Measurements from ENCODE around the gene SYT7.
A peak's percentile ranks its signal among the peaks of the same experiment; 100 is the strongest.

The SYT7 gene

GRCh38 chr11:61532134-61533038, 48.5 kb downstream of the SYT7 start:
- Histone ChIP-seq H3K27me3 (ENCODE audit: insufficient read depth, low read length, poor library complexity) (peaks cover 3% of the 10 kb centered on the region), H3K27ac (ENCODE audit: low read length) (no peak overlapping the region), H3K9ac (ENCODE audit: low read depth, low read length) (no peak overlapping the region), H3K79me2 (ENCODE audit: insufficient read depth, low read length) (no peaks in the 10 kb centered on the region), H2AFZ (ENCODE audit: low read depth, low read length) (no peak overlapping the region), H3K4me3 (ENCODE audit: low read depth in 1 of 2, low read length in 2 of 2) (no peak overlapping the region), H3K4me1 (ENCODE audit: insufficient read depth, low read length) (no peaks in the 10 kb centered on the region), H3K9me3 (ENCODE audit: insufficient read depth, low read length, severe bottlenecking) (no peaks in the 10 kb centered on the region), H3K36me3 (ENCODE audit: insufficient read depth, low read length) (no peaks in the 10 kb centered on the region), H4K20me1 (ENCODE audit: insufficient read depth, low read length) (peaks cover 20% of the 10 kb centered on the region), H3K4me2 (ENCODE audit: insufficient read depth, low read length) (no peak overlapping the region)
- DNase-seq (peak; percentile 51), ATAC-seq (ENCODE audit: insufficient read depth, low read depth) (peak; percentile 76)
- TF ChIP-seq EZH2 (IDR thresholded peaks at IDR 0.05; ENCODE audit: borderline replicate concordance, low read depth, low read length, severe bottlenecking) (no peak), CTCF (IDR thresholded peaks at IDR 0.05; ENCODE audit: borderline replicate concordance, extremely low read depth, low read length, poor library complexity, severe bottlenecking) (peak; percentile 87)

- Histone ChIP-seq H3K27ac (ENCODE audit: low read length) (no peak overlapping the region), H2AFZ (ENCODE audit: low read depth, low read length) (no peak overlapping the region), H3K36me3 (ENCODE audit: insufficient read depth, low read length) (no peaks in the 10 kb centered on the region), H3K4me1 (ENCODE audit: insufficient read depth, low read length) (no peaks in the 10 kb centered on the region), H3K4me3 (ENCODE audit: low read depth in 1 of 2, low read length in 2 of 2) (no peak overlapping the region), H3K27me3 (ENCODE audit: insufficient read depth, low read length, poor library complexity) (peaks cover 3% of the 10 kb centered on the region), H4K20me1 (ENCODE audit: insufficient read depth, low read length) (peaks cover 22% of the 10 kb centered on the region), H3K9ac (ENCODE audit: low read depth, low read length) (no peak overlapping the region), H3K4me2 (ENCODE audit: insufficient read depth, low read length) (no peak overlapping the region), H3K79me2 (ENCODE audit: insufficient read depth, low read length) (no peaks in the 10 kb centered on the region), H3K9me3 (ENCODE audit: insufficient read depth, low read length, severe bottlenecking) (no peaks in the 10 kb centered on the region)
- ATAC-seq (ENCODE audit: insufficient read depth, low read depth): no peak
- DNase-seq: no peak
- no peak for TF ChIP-seq EZH2 (IDR thresholded peaks at IDR 0.05; ENCODE audit: borderline replicate concordance, low read depth, low read length, severe bottlenecking)
Measured at GRCh38 chr11:61531044-61531443, 49.8 kb downstream of the SYT7 start.

- Histone ChIP-seq H3K4me2 (ENCODE audit: insufficient read depth, low read length) (no peak overlapping the region), H3K4me3 (ENCODE audit: low read depth in 1 of 2, low read length in 2 of 2) (no peak overlapping the region), H3K36me3 (ENCODE audit: insufficient read depth, low read length) (no peaks in the 10 kb centered on the region), H3K9ac (ENCODE audit: low read depth, low read length) (no peak overlapping the region), H3K27ac (ENCODE audit: low read length) (no peak overlapping the region), H3K27me3 (ENCODE audit: insufficient read depth, low read length, poor library complexity) (peaks cover 3% of the 10 kb centered on the region), H3K4me1 (ENCODE audit: insufficient read depth, low read length) (no peaks in the 10 kb centered on the region), H4K20me1 (ENCODE audit: insufficient read depth, low read length) (peaks cover 22% of the 10 kb centered on the region), H3K79me2 (ENCODE audit: insufficient read depth, low read length) (no peaks in the 10 kb centered on the region), H3K9me3 (ENCODE audit: insufficient read depth, low read length, severe bottlenecking) (no peaks in the 10 kb centered on the region), H2AFZ (ENCODE audit: low read depth, low read length) (no peak overlapping the region)
- DNase-seq (no peak), ATAC-seq (ENCODE audit: insufficient read depth, low read depth) (no peak)
- no peak for TF ChIP-seq EZH2 (IDR thresholded peaks at IDR 0.05; ENCODE audit: borderline replicate concordance, low read depth, low read length, severe bottlenecking)
- TF ChIP-seq CTCF (IDR thresholded peaks at IDR 0.05; ENCODE audit: borderline replicate concordance, extremely low read depth, low read length, poor library complexity, severe bottlenecking): no peak
Measured at GRCh38 chr11:61529537-61530225, 51.2 kb downstream of the SYT7 start.

GRCh38 chr11:61528114-61528513, 52.8 kb downstream of the SYT7 start:
- ATAC-seq (ENCODE audit: insufficient read depth, low read depth) (no peak), DNase-seq (no peak)
- H3K79me2 ChIP-seq (ENCODE audit: insufficient read depth, low read length): no peaks in the 10 kb centered on the region
- H3K27me3 ChIP-seq (ENCODE audit: insufficient read depth, low read length, poor library complexity): peaks cover 7% of the 10 kb centered on the region
- H3K9me3 ChIP-seq (ENCODE audit: insufficient read depth, low read length, severe bottlenecking): no peaks in the 10 kb centered on the region
- no peak overlapping the region for H3K4me2 ChIP-seq (ENCODE audit: insufficient read depth, low read length)
- peaks cover 19% of the 10 kb centered on the region for H4K20me1 ChIP-seq (ENCODE audit: insufficient read depth, low read length)
- H3K36me3 ChIP-seq (ENCODE audit: insufficient read depth, low read length): no peaks in the 10 kb centered on the region
- no peak overlapping the region for H3K27ac ChIP-seq (ENCODE audit: low read length)
- H3K4me1 ChIP-seq (ENCODE audit: insufficient read depth, low read length): no peaks in the 10 kb centered on the region
- TF ChIP-seq EZH2 (IDR thresholded peaks at IDR 0.05; ENCODE audit: borderline replicate concordance, low read depth, low read length, severe bottlenecking) (no peak), CTCF (IDR thresholded peaks at IDR 0.05; ENCODE audit: borderline replicate concordance, extremely low read depth, low read length, poor library complexity, severe bottlenecking) (no peak)
- no peak overlapping the region for H3K9ac ChIP-seq (ENCODE audit: low read depth, low read length)
- no peak overlapping the region for H2AFZ ChIP-seq (ENCODE audit: low read depth, low read length)
- H3K4me3 ChIP-seq (ENCODE audit: low read depth in 1 of 2, low read length in 2 of 2): no peak overlapping the region

Measured in DND-41 (cell line).